NCI-H2227 (cell line): Measurements from ENCODE around the gene PPM1F.
"Not testable (repeated sequence)": the region's sequence is repeated elsewhere in the genome, so short reads cannot be mapped to it uniquely, and the experiment has no call there.

Source experiments
- DNase-seq: peaks from one replicate; lab custom pipeline; 2025; ENCODE audit not compliant: unreplicated experiment; lab: John Stamatoyannopoulos, UW

The PPM1F gene

GRCh38 chr22:21942407-21943343 is 10.0 kb downstream of the PPM1F start:
- DNase-seq = no peak

GRCh38 chr22:21941921-21942320 is 10.7 kb downstream of the PPM1F start:
- no peak for DNase-seq

- no peak for DNase-seq
Observed at GRCh38 chr22:21940521-21940920, 12.1 kb downstream of the PPM1F start.

GRCh38 chr22:21939935-21940334 is 12.7 kb downstream of the PPM1F start:
- not testable (repeated sequence) for DNase-seq

- no peak for DNase-seq
Observed at GRCh38 chr22:21939461-21939913, 13.2 kb downstream of the PPM1F start.

GRCh38 chr22:21938906-21939305 is 13.7 kb downstream of the PPM1F start:
- DNase-seq = no peak

GRCh38 chr22:21938071-21938822 is 14.4 kb downstream of the PPM1F start:
- DNase-seq = peak; percentile 96

GRCh38 chr22:21937821-21938070 is 14.9 kb downstream of the PPM1F start:
- DNase-seq = no peak

- no peak for DNase-seq
Observed at GRCh38 chr22:21937041-21937820, 15.4 kb downstream of the PPM1F start.

- no peak for DNase-seq
Observed at GRCh38 chr22:21936151-21936775, 16.4 kb downstream of the PPM1F start.

GRCh38 chr22:21933910-21934309 is 18.7 kb downstream of the PPM1F start:
- no peak for DNase-seq

GRCh38 chr22:21933413-21933812 is 19.2 kb downstream of the PPM1F start:
- DNase-seq = no peak

GRCh38 chr22:21932347-21932746 is 20.3 kb downstream of the PPM1F start:
- no peak for DNase-seq

GRCh38 chr22:21931056-21931455 is 21.6 kb downstream of the PPM1F start:
- DNase-seq = no peak

GRCh38 chr22:21929253-21929652 is 23.4 kb downstream of the PPM1F start:
- no peak for DNase-seq

GRCh38 chr22:21928048-21928447 is 24.6 kb downstream of the PPM1F start:
- DNase-seq = no peak

GRCh38 chr22:21927174-21927823 is 25.3 kb downstream of the PPM1F start:
- peak; percentile 39 for DNase-seq

GRCh38 chr22:21926728-21927127 is 25.9 kb downstream of the PPM1F start:
- no peak for DNase-seq

- DNase-seq = no peak
Observed at GRCh38 chr22:21923163-21923561, 29.5 kb downstream of the PPM1F start.

GRCh38 chr22:21922370-21923162 is 30.1 kb downstream of the PPM1F start:
- no peak for DNase-seq
